Mucosa of stomach (tissue), 1 donor: Measurements from ENCODE around the gene GALM.
"Not testable (repeated sequence)": the region's sequence is repeated elsewhere in the genome, so short reads cannot be mapped to it uniquely, and the experiment has no call there.

Experiments
- H3K27me3 ChIP-seq: one replicate; pipeline ENCODE4 v1.7.0; 2013; ENCODE audit warnings: mild to moderate bottlenecking, low read length; ENCODE audit not compliant: control insufficient read depth, insufficient read depth
- H3K36me3 ChIP-seq: one replicate; pipeline ENCODE4 v1.7.0; 2013; ENCODE audit warnings: low read length; ENCODE audit not compliant: control insufficient read depth, insufficient read depth
- H3K4me1 ChIP-seq: one replicate; pipeline ENCODE4 v1.7.0; 2013; ENCODE audit warnings: mild to moderate bottlenecking, low read length; ENCODE audit not compliant: control insufficient read depth, insufficient read depth
- H3K4me3 ChIP-seq: one replicate; pipeline ENCODE4 v1.7.0; 2013; ENCODE audit warnings: low read length
- H3K9ac ChIP-seq: one replicate; pipeline ENCODE4 v1.7.0; 2013; ENCODE audit warnings: mild to moderate bottlenecking, low read length, moderate library complexity
- H3K9me3 ChIP-seq: one replicate; pipeline ENCODE4 v1.7.0; 2013; ENCODE audit warnings: mild to moderate bottlenecking, low read length, moderate library complexity; ENCODE audit not compliant: control insufficient read depth
- donor health status: Pancreatic carcinoma.

Gene GALM

DNA sequence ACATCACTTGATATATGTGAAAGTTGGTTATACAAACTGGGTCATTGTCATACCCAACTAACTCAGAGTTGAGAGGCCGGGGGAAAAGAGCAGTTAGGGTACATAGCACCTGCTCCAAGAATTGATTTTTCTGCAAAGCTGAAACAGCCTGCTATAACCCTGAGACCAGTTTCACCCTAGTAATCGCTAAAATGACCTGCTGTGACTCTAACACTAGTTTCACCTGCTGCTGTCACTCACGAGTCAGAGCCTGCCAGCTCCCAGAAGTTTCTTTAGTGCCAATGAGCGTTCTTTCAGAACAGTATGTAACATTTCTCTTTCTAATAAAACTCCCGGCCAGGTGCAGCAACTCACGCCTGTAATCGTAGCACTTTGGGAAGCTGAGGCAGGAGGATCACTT, 57.3 kb downstream of the GALM start:
- Histone ChIP-seq H3K9me3 (no peaks in the 10 kb centered on the region), H3K36me3 (no peaks in the 10 kb centered on the region), H3K4me1 (no peaks in the 10 kb centered on the region), H3K27me3 (no peaks in the 10 kb centered on the region), H3K9ac (no peak overlapping the region), H3K4me3 (no peak overlapping the region)

DNA sequence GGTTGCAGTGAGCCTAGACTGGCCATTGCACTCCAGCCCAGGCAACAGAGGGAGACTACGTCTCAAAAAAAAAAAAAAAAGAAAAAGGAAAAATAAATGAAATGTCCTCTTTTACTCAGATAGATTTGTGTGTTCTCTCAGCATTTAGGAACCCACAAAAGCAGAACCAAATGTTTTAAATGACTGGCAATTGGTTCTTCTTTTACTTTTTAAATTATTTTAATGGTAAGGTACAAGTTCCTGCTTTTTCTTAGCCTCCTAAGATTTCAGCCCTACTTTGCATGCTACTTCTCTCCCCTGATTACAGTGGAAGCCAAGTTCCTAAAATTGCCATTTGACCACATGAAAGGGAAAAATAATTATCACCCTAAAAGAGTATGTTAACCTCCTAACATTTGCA, 61.7 kb downstream of the GALM start:
- Histone ChIP-seq H3K9ac (no peak overlapping the region), H3K27me3 (no peaks in the 10 kb centered on the region), H3K36me3 (no peaks in the 10 kb centered on the region), H3K9me3 (no peaks in the 10 kb centered on the region), H3K4me1 (no peaks in the 10 kb centered on the region), H3K4me3 (no peak overlapping the region)

DNA sequence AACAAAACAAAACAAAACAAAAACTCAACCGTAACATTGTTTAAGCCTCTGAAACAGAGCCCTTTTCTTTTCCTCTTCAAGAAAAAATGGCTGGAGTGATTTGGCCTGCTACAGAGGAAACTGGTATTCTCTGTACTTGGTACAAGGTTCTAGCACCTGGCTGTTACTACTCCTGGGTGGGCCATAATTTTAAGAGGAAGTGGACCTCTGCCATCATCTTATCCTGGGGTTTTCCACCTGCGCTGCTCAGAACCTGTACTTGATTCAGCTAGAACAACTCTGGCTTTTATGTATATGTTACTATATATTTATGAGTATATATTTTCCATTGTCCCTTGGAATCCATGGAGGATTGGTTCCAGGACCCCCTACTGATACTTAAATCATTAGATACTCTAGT, 62.8 kb downstream of the GALM start:
- H3K4me1 ChIP-seq: no peaks in the 10 kb centered on the region
- H3K9ac ChIP-seq: no peak overlapping the region
- H3K4me3 ChIP-seq: no peak overlapping the region
- no peaks in the 10 kb centered on the region for H3K36me3 ChIP-seq
- H3K9me3 ChIP-seq: no peaks in the 10 kb centered on the region
- no peaks in the 10 kb centered on the region for H3K27me3 ChIP-seq

DNA sequence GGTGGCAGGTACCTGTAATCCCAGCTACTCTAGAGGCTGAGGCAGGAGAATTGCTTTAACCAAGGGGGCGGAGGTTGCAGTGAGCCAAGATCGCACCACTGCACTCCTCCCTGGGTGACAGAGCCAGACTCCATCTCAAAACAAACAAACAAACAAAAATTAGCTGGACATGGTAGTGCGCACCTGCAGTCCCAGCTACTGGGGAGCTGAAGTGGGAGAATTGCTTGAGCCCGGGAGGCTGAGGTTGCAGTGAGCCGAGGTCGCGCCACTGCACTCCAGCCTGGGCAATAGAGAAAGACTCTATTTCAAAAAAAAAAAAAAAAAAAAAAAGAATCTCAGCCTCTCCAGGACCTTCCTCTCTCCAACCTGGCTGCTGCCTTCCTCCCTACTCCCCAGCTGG, 65.2 kb downstream of the GALM start:
- Histone ChIP-seq H3K36me3 (no peaks in the 10 kb centered on the region), H3K4me1 (no peaks in the 10 kb centered on the region), H3K9me3 (no peaks in the 10 kb centered on the region), H3K4me3 (no peak overlapping the region), H3K27me3 (no peaks in the 10 kb centered on the region), H3K9ac (no peak overlapping the region)

DNA sequence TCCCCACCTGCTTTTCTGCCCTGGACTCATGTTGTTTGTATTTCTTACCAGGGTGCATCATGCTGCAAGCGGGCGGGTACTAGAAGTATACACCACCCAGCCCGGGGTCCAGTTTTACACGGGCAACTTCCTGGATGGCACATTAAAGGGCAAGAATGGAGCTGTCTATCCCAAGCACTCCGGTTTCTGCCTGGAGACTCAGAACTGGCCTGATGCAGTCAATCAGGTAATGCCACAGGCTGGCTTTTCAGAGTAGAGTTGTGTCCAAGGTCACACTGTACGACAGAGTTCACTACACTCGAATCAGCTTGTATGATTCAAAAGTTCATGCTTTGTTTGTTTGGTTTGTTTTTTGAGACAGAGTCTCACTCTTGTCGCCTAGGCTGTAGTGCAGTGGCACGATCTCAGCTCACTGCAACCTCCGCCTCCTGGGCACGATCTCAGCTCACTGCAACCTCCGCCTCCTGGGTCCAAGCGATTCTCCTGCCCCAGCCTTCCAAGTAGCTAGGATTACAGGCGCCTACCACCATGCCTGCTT, 65.8 kb downstream of the GALM start:
- no peaks in the 10 kb centered on the region for H3K9me3 ChIP-seq
- H3K4me1 ChIP-seq: no peaks in the 10 kb centered on the region
- H3K4me3 ChIP-seq: no peak overlapping the region
- no peaks in the 10 kb centered on the region for H3K27me3 ChIP-seq
- no peaks in the 10 kb centered on the region for H3K36me3 ChIP-seq
- H3K9ac ChIP-seq: no peak overlapping the region

DNA sequence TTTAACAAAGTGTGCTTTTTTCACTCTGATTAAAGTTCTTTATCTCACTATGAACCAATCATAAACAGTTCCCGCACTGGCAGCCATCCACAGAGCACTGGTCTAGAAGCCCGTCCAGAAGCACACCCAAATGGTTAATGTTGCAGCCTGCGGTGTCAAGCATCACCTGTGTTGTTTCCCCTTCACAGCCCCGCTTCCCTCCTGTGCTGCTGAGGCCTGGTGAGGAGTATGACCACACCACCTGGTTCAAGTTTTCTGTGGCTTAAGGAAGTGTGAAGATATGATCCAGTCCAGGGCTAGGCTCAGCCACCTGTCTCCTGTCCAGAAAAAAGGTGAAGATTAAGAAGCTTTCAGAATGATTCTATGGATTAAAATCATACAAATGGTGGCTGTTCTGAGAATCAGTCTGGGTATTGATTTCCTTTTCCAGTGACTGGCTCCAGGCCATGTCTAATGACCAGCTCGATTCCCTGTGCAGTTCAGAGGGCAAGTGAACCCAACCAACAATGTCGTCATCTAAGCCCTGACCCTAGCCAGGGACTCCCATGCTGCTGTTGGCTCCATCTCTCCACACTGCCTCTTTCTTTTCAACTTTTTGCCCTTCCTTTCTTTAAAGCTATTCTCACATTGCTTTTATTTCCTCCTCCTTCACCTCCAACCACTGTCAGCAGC, 67.5 kb downstream of the GALM start:
- H3K36me3 ChIP-seq: no peaks in the 10 kb centered on the region
- no peaks in the 10 kb centered on the region for H3K27me3 ChIP-seq
- H3K9me3 ChIP-seq: no peaks in the 10 kb centered on the region
- H3K9ac ChIP-seq: no peak overlapping the region
- H3K4me1 ChIP-seq: no peaks in the 10 kb centered on the region
- no peak overlapping the region for H3K4me3 ChIP-seq

DNA sequence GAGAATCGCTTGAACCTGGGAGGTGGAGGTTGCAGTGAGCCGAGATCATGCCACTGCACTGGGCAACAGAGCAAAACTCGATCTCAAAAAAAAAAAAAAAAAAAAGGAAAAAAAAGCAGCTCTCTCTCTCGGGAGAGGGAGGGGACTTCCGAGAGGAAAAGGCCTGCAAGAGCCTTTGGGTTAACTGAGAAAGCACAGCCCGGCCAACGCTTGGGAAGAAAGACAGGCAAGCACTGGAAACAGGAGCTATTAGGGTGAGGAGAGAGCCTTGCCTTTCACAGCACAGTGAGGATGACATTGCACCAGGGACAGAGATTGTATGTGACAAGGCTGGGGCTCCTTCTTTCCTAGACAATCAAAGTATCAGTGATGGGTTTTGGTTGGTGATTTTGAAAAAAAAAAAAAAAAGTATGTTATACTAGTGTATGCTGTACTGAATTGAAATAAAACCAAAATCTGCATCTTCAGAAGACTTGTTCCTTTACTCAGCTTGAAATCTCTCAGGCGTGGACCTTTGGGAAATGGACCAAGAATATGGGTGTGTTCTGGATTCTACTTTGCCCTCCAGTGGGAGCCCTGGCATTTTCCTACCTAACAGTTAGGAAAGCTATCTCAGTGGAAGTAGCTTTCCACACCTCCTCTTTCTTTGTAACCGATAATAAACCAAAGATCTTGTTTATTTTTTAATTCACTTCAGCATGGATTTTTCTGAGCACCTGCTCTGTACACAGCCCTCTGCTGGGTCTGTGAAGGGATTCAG, 68.6 kb downstream of the GALM start:
- Histone ChIP-seq H3K9ac (no peak overlapping the region), H3K9me3 (no peaks in the 10 kb centered on the region), H3K4me3 (no peak overlapping the region), H3K36me3 (no peaks in the 10 kb centered on the region), H3K27me3 (no peaks in the 10 kb centered on the region), H3K4me1 (no peaks in the 10 kb centered on the region)

DNA sequence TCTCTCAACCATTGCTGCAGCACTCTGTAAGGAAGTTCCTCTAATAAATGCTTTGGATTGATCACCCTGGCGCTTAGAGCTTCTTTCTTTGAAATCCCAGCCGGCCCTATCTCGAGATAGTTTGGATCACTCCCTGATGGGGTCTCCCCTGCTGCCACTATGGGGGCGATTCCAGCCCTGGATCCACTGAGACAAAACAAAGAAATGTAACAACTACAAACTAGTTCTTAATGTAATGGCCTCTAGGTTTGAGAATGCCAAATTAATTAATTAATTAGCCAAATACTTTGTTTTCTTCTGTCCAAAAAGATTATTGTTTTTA, 70.0 kb downstream of the GALM start:
- Histone ChIP-seq H3K9ac (no peak overlapping the region), H3K36me3 (no peaks in the 10 kb centered on the region), H3K4me1 (no peaks in the 10 kb centered on the region), H3K9me3 (no peaks in the 10 kb centered on the region), H3K4me3 (no peak overlapping the region), H3K27me3 (no peaks in the 10 kb centered on the region)

DNA sequence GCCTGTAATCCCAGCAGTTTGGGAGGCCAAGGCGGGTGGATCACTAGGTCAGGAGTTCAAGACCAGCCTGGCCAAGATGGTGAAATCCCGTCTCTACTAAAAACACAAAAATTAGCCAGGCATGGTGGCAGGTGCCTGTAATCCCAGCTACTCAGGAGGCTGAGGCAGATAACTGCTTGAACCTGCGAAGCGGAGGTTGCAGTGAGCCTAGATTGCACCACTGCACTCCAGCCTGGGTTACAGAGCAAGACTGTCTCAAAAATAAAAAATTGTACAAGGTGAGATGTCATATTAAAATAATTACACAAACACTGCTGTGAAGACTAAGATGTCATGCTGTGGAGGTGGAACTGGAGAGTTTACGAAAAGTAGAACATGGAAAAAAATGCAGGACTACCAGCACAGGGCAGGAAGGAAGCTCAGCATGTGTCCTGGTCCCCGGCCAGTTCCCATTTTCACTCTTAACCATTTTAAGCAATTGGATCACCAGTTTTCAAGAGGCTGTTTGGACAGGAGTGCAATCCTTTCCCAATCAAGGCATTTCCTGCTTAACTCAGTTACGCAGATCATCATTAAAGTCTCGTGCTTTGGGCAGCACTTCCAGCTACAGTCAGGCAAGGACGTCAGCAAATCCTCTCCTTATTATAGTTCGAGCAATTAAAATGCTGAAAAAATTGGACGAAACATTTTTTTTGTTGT, 71.2 kb downstream of the GALM start:
- H3K4me3 ChIP-seq, H3K9ac ChIP-seq, H3K4me1 ChIP-seq, H3K9me3 ChIP-seq, H3K36me3 ChIP-seq, H3K27me3 ChIP-seq: not testable (repeated sequence)

DNA sequence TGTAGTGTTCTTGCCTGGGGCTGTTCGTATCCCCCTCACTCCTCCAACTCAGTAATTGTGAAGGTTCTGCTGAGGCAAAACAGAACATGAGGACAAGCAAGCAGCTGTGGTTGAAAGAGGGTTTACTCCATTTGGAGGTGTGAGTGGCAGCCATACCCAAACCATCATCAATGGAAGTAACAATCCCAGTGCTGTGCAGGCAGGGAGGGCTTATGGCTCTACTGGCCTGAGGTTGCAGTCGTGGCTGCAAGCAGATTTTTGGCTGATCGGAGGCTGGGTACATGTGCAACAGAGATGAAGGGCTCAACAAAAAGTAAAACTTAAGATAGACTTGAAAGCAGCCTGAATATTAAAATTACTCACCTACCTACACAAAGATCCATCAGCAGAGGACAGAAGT, 72.0 kb downstream of the GALM start:
- Histone ChIP-seq H3K36me3 (no peaks in the 10 kb centered on the region), H3K9me3 (no peaks in the 10 kb centered on the region), H3K27me3 (no peaks in the 10 kb centered on the region), H3K4me3 (no peak overlapping the region), H3K9ac (peak overlapping the region; percentile 11), H3K4me1 (no peaks in the 10 kb centered on the region)

DNA sequence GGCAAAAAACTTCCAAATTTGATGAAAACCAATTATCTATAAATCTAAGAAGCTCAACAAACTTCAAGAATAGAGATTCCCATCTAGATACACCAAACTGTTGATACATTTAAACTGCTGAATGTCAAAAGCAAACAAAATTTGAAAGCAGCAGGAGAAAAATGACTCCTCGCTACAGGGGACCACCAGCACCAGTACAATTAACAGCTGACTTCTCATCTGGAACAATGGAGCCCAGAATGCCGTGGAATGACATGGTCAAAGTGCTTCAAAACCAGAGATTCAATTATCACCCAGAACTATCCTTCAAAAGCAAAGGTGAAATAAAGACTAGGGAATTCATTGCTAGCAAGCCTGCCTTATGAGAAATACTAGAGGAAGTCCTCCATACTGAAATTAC, 73.6 kb downstream of the GALM start:
- Histone ChIP-seq H3K9me3 (no peaks in the 10 kb centered on the region), H3K4me3 (no peak overlapping the region), H3K27me3 (no peaks in the 10 kb centered on the region), H3K36me3 (no peaks in the 10 kb centered on the region), H3K4me1 (no peaks in the 10 kb centered on the region), H3K9ac (no peak overlapping the region)
